NK-92 (cell line): ENCODE measurements around the gene NRM.
"Not testable (repeated sequence)": the region's sequence is repeated elsewhere in the genome, so short reads cannot be mapped to it uniquely, and the experiment has no call there.

Experiments used
- DNase-seq: peaks from one replicate; lab custom pipeline; 2025; ENCODE audit not compliant: unreplicated experiment; lab: John Stamatoyannopoulos, UW

NRM gene

GRCh38 chr6:30720738-30721197, 30.0 kb upstream of the NRM start:
- no peak for DNase-seq

GRCh38 chr6:30719791-30720737, 29.3 kb upstream of the NRM start, which contains the start of gene TUBB:
TSS of gene TUBB (plus strand) at chr6:30720352. CDS start at chr6:30720507, 155 bp downstream.
- DNase-seq: peak; percentile 67

- DNase-seq: no peak
These were observed 28.6 kb upstream of the NRM start for GRCh38 chr6:30719356-30719755.

- not testable (repeated sequence) for DNase-seq
These were observed 27.3 kb upstream of the NRM start for GRCh38 chr6:30717845-30718720.

DNA sequence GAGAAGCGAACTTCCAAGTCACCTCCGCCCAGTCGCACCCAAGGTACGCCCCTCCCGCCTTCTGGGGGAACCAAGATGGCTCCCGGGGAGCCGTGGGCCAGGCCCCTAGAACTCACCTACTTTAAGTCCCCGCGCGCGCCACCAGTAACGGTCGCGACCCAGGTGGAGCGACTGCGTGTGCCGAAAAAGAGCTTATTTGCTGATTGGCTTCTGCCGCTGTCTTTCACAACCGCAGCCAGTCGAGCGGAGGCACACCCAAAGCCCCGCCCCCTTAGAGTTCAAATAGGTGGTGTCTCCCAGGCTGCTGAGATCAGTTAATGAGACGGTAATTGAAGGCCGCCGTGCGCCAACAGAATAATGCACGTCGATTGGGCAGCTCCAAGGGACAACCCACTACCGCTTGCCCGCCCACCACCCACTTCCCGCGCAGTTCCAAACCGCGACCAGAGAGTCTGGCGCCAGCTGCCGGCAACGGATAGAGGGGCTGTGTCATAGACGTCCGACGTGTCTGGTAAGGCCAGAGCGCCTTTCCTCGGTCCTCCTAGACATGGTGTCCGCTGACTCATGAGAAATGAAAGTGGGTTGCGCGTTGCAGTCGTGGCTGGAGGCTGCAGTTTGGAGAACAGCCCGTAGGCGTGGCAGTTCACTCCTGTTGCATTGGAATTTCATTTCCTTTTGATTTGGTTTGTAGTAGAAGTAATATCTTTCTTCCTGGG, 26.5 kb upstream of the NRM start, which contains the start of gene MDC1:
Gene MDC1 (minus strand): TSS at position 153 of the 716 bp plus-strand sequence. CDS start 2,106 bp downstream, outside the sequence.
- peak; percentile 95 for DNase-seq

DNA sequence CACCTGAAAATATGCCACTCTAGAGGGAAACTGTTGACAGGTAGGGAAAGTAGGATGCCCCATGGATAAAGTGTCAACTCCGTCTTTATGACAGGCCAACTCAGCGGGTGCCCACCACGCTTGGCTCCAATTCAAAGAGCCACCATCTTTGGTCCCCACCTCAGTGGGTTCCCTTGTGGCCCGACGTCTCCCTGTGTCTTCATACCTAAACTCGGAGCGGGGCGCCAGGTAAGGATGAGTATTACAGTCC, 26.0 kb upstream of the NRM start:
- DNase-seq: no peak

- no peak for DNase-seq
These were observed 23.5 kb upstream of the NRM start for GRCh38 chr6:30714263-30714662.

GRCh38 chr6:30712441-30712945, 21.7 kb upstream of the NRM start:
- DNase-seq: no peak

- DNase-seq: no peak
These were observed 21.1 kb upstream of the NRM start for GRCh38 chr6:30711758-30712380.

GRCh38 chr6:30709101-30709868, 18.5 kb upstream of the NRM start:
- DNase-seq: no peak

- DNase-seq: no peak
These were observed 16.6 kb upstream of the NRM start for GRCh38 chr6:30707281-30707850.

- no peak for DNase-seq
These were observed 14.8 kb upstream of the NRM start for GRCh38 chr6:30705620-30706019.

- DNase-seq: no peak
These were observed 13.0 kb upstream of the NRM start for GRCh38 chr6:30703821-30704220.

DNA sequence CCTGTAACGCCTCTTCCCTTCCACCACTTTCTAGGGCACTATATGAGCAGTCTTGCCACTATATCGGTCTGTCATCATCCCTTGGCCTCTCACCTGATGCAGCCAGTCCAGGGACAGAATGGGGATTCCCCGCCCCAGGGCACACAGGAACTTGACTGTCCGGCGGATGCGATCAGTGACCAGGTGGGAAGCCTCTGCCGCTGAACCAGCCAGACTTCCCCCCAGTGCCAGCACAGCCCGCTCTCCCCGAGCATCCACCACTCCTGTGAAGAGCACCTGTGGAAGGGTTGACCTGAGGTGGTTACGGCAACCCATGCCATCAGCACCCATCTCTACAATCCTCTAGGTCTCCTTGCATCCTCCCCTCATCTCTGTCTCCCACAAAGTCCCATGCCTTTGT, 12.2 kb upstream of the NRM start:
- DNase-seq: no peak

GRCh38 chr6:30700340-30700739, 9.6 kb upstream of the NRM start:
- DNase-seq: no peak

DNA sequence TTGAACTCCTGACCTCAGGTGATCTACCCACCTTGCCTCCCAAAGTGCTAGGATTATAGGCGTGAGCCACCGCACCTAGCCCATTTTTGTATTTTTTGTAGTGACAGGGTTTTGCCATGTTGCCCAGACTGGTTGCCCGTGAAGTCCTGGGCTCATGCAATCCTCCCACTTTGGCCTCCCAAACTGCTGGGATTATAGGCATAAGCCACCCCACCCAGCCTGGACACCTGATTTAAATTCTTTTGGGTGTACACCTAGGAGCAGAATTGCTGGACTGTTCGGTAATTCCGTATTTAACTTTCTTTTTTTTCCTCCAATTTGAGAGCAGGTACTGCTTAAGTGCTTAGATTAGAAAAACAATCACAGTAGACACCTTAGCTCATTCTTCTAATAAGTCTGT, 5.6 kb upstream of the NRM start:
- no peak for DNase-seq

DNA sequence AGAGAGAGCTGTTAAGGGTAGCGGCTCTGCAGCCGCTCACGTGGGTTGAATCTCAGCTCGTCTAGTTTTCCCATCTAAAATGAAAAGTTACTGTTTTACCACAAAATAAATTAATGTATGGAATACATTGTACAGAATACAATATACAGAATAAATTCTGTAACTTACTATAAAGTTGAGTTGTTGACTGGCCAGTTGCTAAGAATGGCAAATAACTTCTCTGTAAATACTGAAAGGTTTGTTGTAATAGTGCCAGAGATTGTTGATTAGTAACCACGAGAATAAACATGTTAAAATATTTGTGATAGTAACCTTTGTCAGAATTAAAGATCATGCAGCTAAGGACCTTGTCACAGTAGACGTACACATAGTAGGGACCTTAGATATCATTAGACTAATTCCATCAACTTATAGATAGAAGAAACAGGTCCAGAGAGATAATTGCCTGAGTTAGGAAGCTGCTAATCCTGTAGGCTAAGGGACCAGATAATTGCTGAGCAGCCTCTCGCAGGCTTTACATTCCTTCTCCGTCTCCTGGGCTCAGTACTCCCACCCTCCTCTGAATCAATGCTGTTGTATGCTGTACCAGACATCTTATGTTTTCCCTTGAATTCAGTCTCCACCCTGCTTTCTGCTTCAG, 544 bp upstream of the NRM start:
- DNase-seq: no peak

- no peak for DNase-seq
These were observed 799 bp downstream of the NRM start for GRCh38 chr6:30689985-30690384.
